ENCODE measurements around the gene NTF3. TPM values are rescaled to one million over a fixed set of nuclear protein-coding genes. Genes with fewer than 3 reads are reported as not detected.

Gene NTF3
- polyA plus RNA-seq, 4 donors = 3.5 to 6.4 (median 5.6) TPM

- no peak for DNase-seq (ENCODE audit: low read depth in 4 of 4, low spot score in 2 of 4)
These were observed 76.0 kb downstream of the NTF3 start for GRCh38 chr12:5507944-5508343.

GRCh38 chr12:5509102-5509501, 77.2 kb downstream of the NTF3 start:
- no peak for DNase-seq (ENCODE audit: low read depth in 4 of 4, low spot score in 2 of 4)

GRCh38 chr12:5509557-5509956, 77.6 kb downstream of the NTF3 start:
- no peak for DNase-seq (ENCODE audit: low read depth in 4 of 4, low spot score in 2 of 4)

- DNase-seq (ENCODE audit: low read depth in 4 of 4, low spot score in 2 of 4) = no peak
These were observed 78.4 kb downstream of the NTF3 start for GRCh38 chr12:5510251-5510805.

- no peak for DNase-seq (ENCODE audit: low read depth in 4 of 4, low spot score in 2 of 4)
These were observed 79.3 kb downstream of the NTF3 start for GRCh38 chr12:5511256-5511643.

GRCh38 chr12:5511644-5512600, 80.0 kb downstream of the NTF3 start:
- no peak for DNase-seq (ENCODE audit: low read depth in 4 of 4, low spot score in 2 of 4)

- DNase-seq (ENCODE audit: low read depth in 4 of 4, low spot score in 2 of 4) = no peak
These were observed 80.7 kb downstream of the NTF3 start for GRCh38 chr12:5512601-5512970.

GRCh38 chr12:5513406-5513805, 81.5 kb downstream of the NTF3 start:
- no peak for DNase-seq (ENCODE audit: low read depth in 4 of 4, low spot score in 2 of 4)

- DNase-seq (ENCODE audit: low read depth in 4 of 4, low spot score in 2 of 4) = no peak
These were observed 82.1 kb downstream of the NTF3 start for GRCh38 chr12:5514016-5514415.

GRCh38 chr12:5514545-5514944, 82.6 kb downstream of the NTF3 start:
- no peak for DNase-seq (ENCODE audit: low read depth in 4 of 4, low spot score in 2 of 4)

- no peak for DNase-seq (ENCODE audit: low read depth in 4 of 4, low spot score in 2 of 4)
These were observed 83.5 kb downstream of the NTF3 start for GRCh38 chr12:5515458-5515857.

- DNase-seq (ENCODE audit: low read depth in 4 of 4, low spot score in 2 of 4) = no peak
These were observed 84.7 kb downstream of the NTF3 start for GRCh38 chr12:5516371-5517241.

GRCh38 chr12:5518584-5519365, 86.9 kb downstream of the NTF3 start:
- DNase-seq (ENCODE audit: low read depth in 4 of 4, low spot score in 2 of 4) = no peak

GRCh38 chr12:5520037-5520436, 88.1 kb downstream of the NTF3 start:
- no peak for DNase-seq (ENCODE audit: low read depth in 4 of 4, low spot score in 2 of 4)

- DNase-seq (ENCODE audit: low read depth in 4 of 4, low spot score in 2 of 4) = no peak
These were observed 88.9 kb downstream of the NTF3 start for GRCh38 chr12:5520831-5521230.

GRCh38 chr12:5521456-5522325, 89.8 kb downstream of the NTF3 start:
- DNase-seq (ENCODE audit: low read depth in 4 of 4, low spot score in 2 of 4) = no peak

- no peak for DNase-seq (ENCODE audit: low read depth in 4 of 4, low spot score in 2 of 4)
These were observed 90.8 kb downstream of the NTF3 start for GRCh38 chr12:5522432-5523335.

- DNase-seq (ENCODE audit: low read depth in 4 of 4, low spot score in 2 of 4) = no peak
These were observed 91.6 kb downstream of the NTF3 start for GRCh38 chr12:5523396-5524115.

Measured in left renal cortex interstitium (tissue), 4 donors.